ENCODE results near the gene RALY.

GRCh38 chr20:34001378-34001777 is 7.7 kb downstream of the RALY start:
- TF ChIP-seq POLR2A (IDR thresholded peaks at IDR 0.05) (no peak), CTCF (IDR thresholded peaks at IDR 0.05) (no peak), POLR2AphosphoS5 (IDR thresholded peaks at IDR 0.05) (no peak), EP300 (IDR thresholded peaks at IDR 0.05; ENCODE audit: low read depth) (no peak)
